ENCODE results near the gene TYMP.

TYMP gene

GRCh38 chr22:50486561-50487289, 43.1 kb downstream of the TYMP start, which contains the start of gene MIOX:
Gene MIOX (plus strand): TSS chr22:50486859. CDS start chr22:50486898, 39 bp downstream.
- Histone ChIP-seq H3K4me1 (peaks cover 45 to 87% (median 81%) of the 10 kb centered on the region in 10 experiments), H3K27me3 (peaks cover 4 to 17% (median 12%) of the 10 kb centered on the region in 11 experiments; a peak in 21 of 22 replicates), H3K9ac (peak within 1 kb of the TSS; percentile 7 to 62 (median 47); a peak in 16 of 22 replicates), H3K4me3 (peak within 1 kb of the TSS in 2 of 10 experiments; percentile 16 to 25; a peak in 1 of 20 replicates), H3K36me3 (no peaks in the 10 kb centered on the region), H3K4me2 (peak within 1 kb of the TSS; percentile 67 to 90 (median 76)), H3K9me3 (replicated peaks in 1 of 11) (no peaks in the 10 kb centered on the region), H4K20me1 (peaks cover 0 to 36% (median 10%) of the 10 kb centered on the region in 11 experiments; a peak in 11 of 22 replicates), H3K27ac (peak within 1 kb of the TSS in 10 of 11 experiments; percentile 30 to 77 (median 60); a peak in 17 of 22 replicates)
- no peak for TF ChIP-seq Cebpa-rat (IDR thresholded peaks at IDR 0.05)

- Histone ChIP-seq H3K4me3 (no peak overlapping the region), H3K27ac (no peak overlapping the region), H3K9me3 (replicated peaks in 1 of 11) (no peaks in the 10 kb centered on the region; a peak in 3 of 22 replicates), H3K36me3 (no peaks in the 10 kb centered on the region), H3K4me2 (peak overlapping the region in 7 of 11 experiments; percentile 7 to 93 (median 26); a peak in 4 of 22 replicates), H3K4me1 (peaks cover 38 to 85% (median 77%) of the 10 kb centered on the region in 10 experiments), H3K9ac (no peak overlapping the region), H4K20me1 (peaks cover 0 to 36% (median 10%) of the 10 kb centered on the region in 11 experiments; a peak in 11 of 22 replicates), H3K27me3 (peaks cover 16 to 29% (median 25%) of the 10 kb centered on the region in 11 experiments)
- TF ChIP-seq Cebpa-rat (IDR thresholded peaks at IDR 0.05): no peak
These were observed 44.3 kb downstream of the TYMP start for GRCh38 chr22:50485221-50486131.

GRCh38 chr22:50483977-50484853, 45.6 kb downstream of the TYMP start:
- no peak for TF ChIP-seq Cebpa-rat (IDR thresholded peaks at IDR 0.05)
- H3K27me3 ChIP-seq: peaks cover 23 to 42% (median 35%) of the 10 kb centered on the region in 11 experiments
- H4K20me1 ChIP-seq: peaks cover 0 to 36% (median 10%) of the 10 kb centered on the region in 11 experiments; a peak in 11 of 22 replicates
- H3K4me3 ChIP-seq: no peak overlapping the region
- H3K27ac ChIP-seq: no peak overlapping the region
- no peaks in the 10 kb centered on the region; a peak in 3 of 22 replicates for H3K9me3 ChIP-seq (replicated peaks in 1 of 11)
- peak overlapping the region in 4 of 11 experiments; percentile 3 to 29 (median 15); a peak in 1 of 22 replicates for H3K9ac ChIP-seq
- peak overlapping the region; percentile 18 to 99 (median 93); a peak in 19 of 22 replicates for H3K4me2 ChIP-seq
- H3K36me3 ChIP-seq: no peaks in the 10 kb centered on the region
- H3K4me1 ChIP-seq: peaks cover 38 to 78% (median 68%) of the 10 kb centered on the region in 10 experiments

- H3K9me3 ChIP-seq (replicated peaks in 1 of 11): no peaks in the 10 kb centered on the region; a peak in 3 of 22 replicates
These were observed 46.3 kb downstream of the TYMP start for GRCh38 chr22:50483556-50483955.

GRCh38 chr22:50483106-50483505, 46.7 kb downstream of the TYMP start:
- Histone ChIP-seq H3K4me2 (peak overlapping the region; percentile 85 to 99 (median 93)), H3K9ac (peak overlapping the region in 6 of 11 experiments; percentile 1 to 87 (median 82); a peak in 7 of 22 replicates), H3K36me3 (no peaks in the 10 kb centered on the region), H3K4me3 (peak overlapping the region in 2 of 10 experiments; percentile 71 to 72; a peak in 3 of 20 replicates), H3K4me1 (peaks cover 38 to 85% (median 77%) of the 10 kb centered on the region in 10 experiments), H4K20me1 (peaks cover 0 to 36% (median 10%) of the 10 kb centered on the region in 11 experiments; a peak in 11 of 22 replicates), H3K27ac (no peak overlapping the region), H3K27me3 (peaks cover 23 to 49% (median 35%) of the 10 kb centered on the region in 11 experiments), H3K9me3 (replicated peaks in 1 of 11) (no peaks in the 10 kb centered on the region; a peak in 3 of 22 replicates)
- no peak for TF ChIP-seq Cebpa-rat (IDR thresholded peaks at IDR 0.05)

More at GRCh38 chr22:50483556-50483955, 46.3 kb downstream of the TYMP start:
- Histone ChIP-seq H3K27me3 (peaks cover 23 to 48% (median 35%) of the 10 kb centered on the region in 11 experiments), H3K4me2 (peak overlapping the region; percentile 85 to 99 (median 93); a peak in 20 of 22 replicates), H3K36me3 (no peaks in the 10 kb centered on the region), H4K20me1 (peaks cover 0 to 36% (median 10%) of the 10 kb centered on the region in 11 experiments; a peak in 11 of 22 replicates), H3K4me3 (no peak overlapping the region), H3K4me1 (peaks cover 38 to 82% (median 73%) of the 10 kb centered on the region in 10 experiments), H3K9ac (peak overlapping the region in 4 of 11 experiments; percentile 1 to 87 (median 15); a peak in 3 of 22 replicates), H3K27ac (no peak overlapping the region)
- TF ChIP-seq Cebpa-rat (IDR thresholded peaks at IDR 0.05): no peak

GRCh38 chr22:50482107-50483074, 47.4 kb downstream of the TYMP start:
- peaks cover 0 to 36% (median 10%) of the 10 kb centered on the region in 11 experiments; a peak in 12 of 22 replicates for H4K20me1 ChIP-seq
- peak overlapping the region; percentile 56 to 73 (median 64) for H3K4me3 ChIP-seq
- H3K27me3 ChIP-seq: peaks cover 23 to 49% (median 35%) of the 10 kb centered on the region in 11 experiments
- H3K36me3 ChIP-seq: no peaks in the 10 kb centered on the region
- H3K27ac ChIP-seq: peak overlapping the region; percentile 28 to 84 (median 59); a peak in 19 of 22 replicates
- H3K4me1 ChIP-seq: peaks cover 33 to 85% (median 77%) of the 10 kb centered on the region in 10 experiments
- H3K9ac ChIP-seq: peak overlapping the region; percentile 12 to 87 (median 73)
- H3K9me3 ChIP-seq (replicated peaks in 1 of 11): no peaks in the 10 kb centered on the region; a peak in 3 of 22 replicates
- no peak for TF ChIP-seq Cebpa-rat (IDR thresholded peaks at IDR 0.05)
- H3K4me2 ChIP-seq: peak overlapping the region; percentile 85 to 99 (median 93)
